ENCODE measurements around the gene KAZN. TPM values are rescaled to one million over a fixed set of nuclear protein-coding genes. Genes with fewer than 3 reads are reported as not detected.

The KAZN gene
- total RNA-seq, 1 donor from 2014 or later: 9.4 TPM

GRCh38 chr1:14567056-14567455 is 31.4 kb upstream of the KAZN start:
- Histone ChIP-seq H3K4me1 (ENCODE audit: insufficient read depth, low read length) (no peaks in the 10 kb centered on the region), H3K79me2 (ENCODE audit: insufficient read depth, low read length) (no peaks in the 10 kb centered on the region), H3K36me3 (ENCODE audit: insufficient read depth, low read length) (no peaks in the 10 kb centered on the region), H3K27ac (ENCODE audit: low read depth, low read length) (no peak overlapping the region), H3K9ac (ENCODE audit: low read length) (no peak overlapping the region), H4K20me1 (ENCODE audit: insufficient read depth, low read length) (no peaks in the 10 kb centered on the region), H3K4me3 (ENCODE audit: insufficient read depth, low read depth, low read length) (no peak overlapping the region), H2AFZ (ENCODE audit: low read depth, low read length) (no peak overlapping the region), H3K9me3 (ENCODE audit: insufficient read depth, low read depth, low read length) (peaks cover 2% of the 10 kb centered on the region), H3K4me2 (ENCODE audit: low read length) (no peak overlapping the region), H3K27me3 (ENCODE audit: insufficient read depth, low read length) (no peaks in the 10 kb centered on the region)
- peaks cover under 1% of the 10 kb centered on the region for H3K27me3 Mint-ChIP-seq (ENCODE audit: low read depth, unreplicated experiment)
- no peaks in the 10 kb centered on the region for H3K36me3 Mint-ChIP-seq (ENCODE audit: low read depth, unreplicated experiment)
- no peak overlapping the region for H3K27ac Mint-ChIP-seq (ENCODE audit: unreplicated experiment)
- H3K4me1 Mint-ChIP-seq (ENCODE audit: low read depth, unreplicated experiment): no peaks in the 10 kb centered on the region
- FAIRE-seq (no peak), DNase-seq (ENCODE audit: low read depth) (no peak)
- peaks cover 13% of the 10 kb centered on the region for H3K9me3 Mint-ChIP-seq (ENCODE audit: unreplicated experiment)
- no peak overlapping the region for H3K4me3 Mint-ChIP-seq (ENCODE audit: unreplicated experiment)
- TF ChIP-seq EZH2 (IDR thresholded peaks at IDR 0.05; ENCODE audit: insufficient read depth, low read length) (no peak), CTCF (IDR thresholded peaks at IDR 0.05; ENCODE audit: insufficient read depth, low read depth, low read length) (no peak)

GRCh38 chr1:14567903-14568302 is 30.6 kb upstream of the KAZN start:
- Histone ChIP-seq H3K4me3 (ENCODE audit: insufficient read depth, low read depth, low read length) (no peak overlapping the region), H2AFZ (ENCODE audit: low read depth, low read length) (no peak overlapping the region), H3K27ac (ENCODE audit: low read depth, low read length) (no peak overlapping the region), H3K4me1 (ENCODE audit: insufficient read depth, low read length) (no peaks in the 10 kb centered on the region), H3K27me3 (ENCODE audit: insufficient read depth, low read length) (no peaks in the 10 kb centered on the region), H3K9me3 (ENCODE audit: insufficient read depth, low read depth, low read length) (peaks cover 2% of the 10 kb centered on the region), H3K36me3 (ENCODE audit: insufficient read depth, low read length) (no peaks in the 10 kb centered on the region), H3K4me2 (ENCODE audit: low read length) (no peak overlapping the region), H3K9ac (ENCODE audit: low read length) (no peak overlapping the region), H4K20me1 (ENCODE audit: insufficient read depth, low read length) (no peaks in the 10 kb centered on the region), H3K79me2 (ENCODE audit: insufficient read depth, low read length) (no peaks in the 10 kb centered on the region)
- Mint-ChIP-seq H3K4me1 (ENCODE audit: low read depth, unreplicated experiment) (no peaks in the 10 kb centered on the region), H3K9me3 (ENCODE audit: unreplicated experiment) (peaks cover 13% of the 10 kb centered on the region), H3K27ac (ENCODE audit: unreplicated experiment) (no peak overlapping the region), H3K4me3 (ENCODE audit: unreplicated experiment) (no peak overlapping the region), H3K27me3 (ENCODE audit: low read depth, unreplicated experiment) (peaks cover 4% of the 10 kb centered on the region), H3K36me3 (ENCODE audit: low read depth, unreplicated experiment) (no peaks in the 10 kb centered on the region)
- DNase-seq (ENCODE audit: low read depth): no peak
- TF ChIP-seq EZH2 (IDR thresholded peaks at IDR 0.05; ENCODE audit: insufficient read depth, low read length) (no peak), CTCF (IDR thresholded peaks at IDR 0.05; ENCODE audit: insufficient read depth, low read depth, low read length) (no peak)
- no peak for FAIRE-seq

GRCh38 chr1:14568716-14569355 is 29.6 kb upstream of the KAZN start:
- Mint-ChIP-seq H3K27me3 (ENCODE audit: low read depth, unreplicated experiment) (peaks cover 4% of the 10 kb centered on the region), H3K4me1 (ENCODE audit: low read depth, unreplicated experiment) (no peaks in the 10 kb centered on the region), H3K36me3 (ENCODE audit: low read depth, unreplicated experiment) (no peaks in the 10 kb centered on the region), H3K4me3 (ENCODE audit: unreplicated experiment) (no peak overlapping the region), H3K9me3 (ENCODE audit: unreplicated experiment) (peaks cover 13% of the 10 kb centered on the region), H3K27ac (ENCODE audit: unreplicated experiment) (no peak overlapping the region)
- Histone ChIP-seq H3K79me2 (ENCODE audit: insufficient read depth, low read length) (no peaks in the 10 kb centered on the region), H3K4me1 (ENCODE audit: insufficient read depth, low read length) (no peaks in the 10 kb centered on the region), H3K4me2 (ENCODE audit: low read length) (no peak overlapping the region), H3K36me3 (ENCODE audit: insufficient read depth, low read length) (no peaks in the 10 kb centered on the region), H3K9me3 (ENCODE audit: insufficient read depth, low read depth, low read length) (peaks cover 2% of the 10 kb centered on the region), H3K9ac (ENCODE audit: low read length) (no peak overlapping the region), H2AFZ (ENCODE audit: low read depth, low read length) (no peak overlapping the region), H3K27ac (ENCODE audit: low read depth, low read length) (no peak overlapping the region), H3K4me3 (ENCODE audit: insufficient read depth, low read depth, low read length) (no peak overlapping the region), H4K20me1 (ENCODE audit: insufficient read depth, low read length) (no peaks in the 10 kb centered on the region), H3K27me3 (ENCODE audit: insufficient read depth, low read length) (no peaks in the 10 kb centered on the region)
- TF ChIP-seq CTCF (IDR thresholded peaks at IDR 0.05; ENCODE audit: insufficient read depth, low read depth, low read length) (no peak), EZH2 (IDR thresholded peaks at IDR 0.05; ENCODE audit: insufficient read depth, low read length) (no peak)
- DNase-seq (ENCODE audit: low read depth): peak; percentile 6
- no peak for FAIRE-seq
